ENCODE measurements around the gene BCR. TPM values are rescaled to one million over a fixed set of nuclear protein-coding genes. Genes with fewer than 3 reads are reported as not detected.

Gene BCR
- total RNA-seq, 4 donors from 2014 or later = 70.5 to 102 (median 84.1) TPM

GRCh38 chr22:23202812-23203451 lies 22.6 kb downstream of the BCR start:
- TF ChIP-seq POLR2A (IDR thresholded peaks at IDR 0.05) = no peak
- TF ChIP-seq CTCF (IDR thresholded peaks at IDR 0.05) = no peak
- 84 to 88% methylated on average over 4 of the region's 4 CpGs for WGBS, 2 donors
- no peak for DNase-seq (ENCODE audit: low spot score in 2 of 2)
- H3K4me3 ChIP-seq (ENCODE audit: low read depth, poor library complexity, severe bottlenecking) = no peak overlapping the region
- intact Hi-C loops (cut with DNase I; ENCODE audit: low total_unique reads) = no loop called here

- DNase-seq (ENCODE audit: low spot score in 2 of 2) = no peak
- no peak overlapping the region for H3K4me3 ChIP-seq (ENCODE audit: low read depth, poor library complexity, severe bottlenecking)
- TF ChIP-seq CTCF (IDR thresholded peaks at IDR 0.05) = no peak
- TF ChIP-seq POLR2A (IDR thresholded peaks at IDR 0.05) = no peak
- WGBS, 2 donors = 58 to 62% methylated on average over 7 of the region's 7 CpGs
- intact Hi-C loops (cut with DNase I; ENCODE audit: low total_unique reads) = no loop called here
These were observed 23.3 kb downstream of the BCR start for GRCh38 chr22:23203452-23204124.

GRCh38 chr22:23204125-23204488 lies 23.8 kb downstream of the BCR start:
- TF ChIP-seq CTCF (IDR thresholded peaks at IDR 0.05) (no peak), POLR2A (IDR thresholded peaks at IDR 0.05) (no peak)
- intact Hi-C loops (cut with DNase I; ENCODE audit: low total_unique reads) = no loop called here
- H3K4me3 ChIP-seq (ENCODE audit: low read depth, poor library complexity, severe bottlenecking) = no peak overlapping the region
- no peak for DNase-seq (ENCODE audit: low spot score in 2 of 2)
- WGBS, 2 donors = 73 to 88% methylated on average over 11 of the region's 11 CpGs

GRCh38 chr22:23204541-23205157 lies 24.3 kb downstream of the BCR start:
- H3K4me3 ChIP-seq (ENCODE audit: low read depth, poor library complexity, severe bottlenecking) = no peak overlapping the region
- DNase-seq (ENCODE audit: low spot score in 2 of 2) = no peak
- 18 to 63% methylated on average over 11 of the region's 11 CpGs for WGBS, 2 donors
- TF ChIP-seq POLR2A (IDR thresholded peaks at IDR 0.05) (no peak), CTCF (IDR thresholded peaks at IDR 0.05) (no peak)
- intact Hi-C loops (cut with DNase I; ENCODE audit: low total_unique reads) = no loop called here

GRCh38 chr22:23205339-23206049 lies 25.2 kb downstream of the BCR start:
- no peak for TF ChIP-seq CTCF (IDR thresholded peaks at IDR 0.05)
- no peak for TF ChIP-seq POLR2A (IDR thresholded peaks at IDR 0.05)
- 54 to 60% methylated on average over 9 of the region's 9 CpGs for WGBS, 2 donors
- no peak overlapping the region for H3K4me3 ChIP-seq (ENCODE audit: low read depth, poor library complexity, severe bottlenecking)
- intact Hi-C loops (cut with DNase I; ENCODE audit: low total_unique reads) = no loop called here
- no peak for DNase-seq (ENCODE audit: low spot score in 2 of 2)
